ENCODE data around the gene UNCX.

DNA sequence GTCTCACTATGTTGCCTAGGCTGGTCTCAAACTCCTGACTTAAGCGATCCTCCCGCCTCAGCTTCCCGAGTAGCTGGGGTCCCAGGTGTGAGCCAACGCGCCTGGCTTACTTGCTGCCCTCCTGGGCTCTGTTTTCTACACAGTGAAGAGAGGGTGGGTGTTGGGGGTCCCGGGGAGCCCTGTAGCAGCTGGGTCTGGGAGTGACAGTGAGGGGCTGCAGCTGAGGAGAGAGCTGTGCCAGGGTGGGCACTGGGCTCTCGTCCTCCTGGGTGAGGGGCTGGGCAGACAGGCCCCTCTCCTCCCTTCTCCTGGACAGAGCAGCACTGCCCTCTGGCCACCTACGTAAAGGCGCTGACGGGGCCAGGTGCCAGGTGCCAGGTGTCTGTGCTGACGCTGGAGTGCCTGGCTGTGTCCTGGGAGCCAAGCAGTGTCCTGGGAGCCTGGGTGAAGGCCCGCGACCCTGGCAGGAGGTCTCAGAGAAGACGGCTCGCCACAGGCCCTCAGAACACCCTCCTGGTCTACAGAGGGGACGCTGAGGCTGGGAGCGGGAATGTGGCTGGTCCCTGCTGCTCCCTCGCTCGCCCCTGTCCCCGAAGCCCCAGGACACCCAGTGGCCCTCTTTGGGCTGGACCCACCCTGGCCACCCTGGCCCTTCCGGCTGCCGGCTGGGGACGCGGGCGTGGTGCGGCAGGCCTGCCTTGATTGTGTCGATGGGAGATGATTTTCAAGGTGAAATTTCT, 35.6 kb downstream of the UNCX start:
- TF ChIP-seq, protein P1, sequence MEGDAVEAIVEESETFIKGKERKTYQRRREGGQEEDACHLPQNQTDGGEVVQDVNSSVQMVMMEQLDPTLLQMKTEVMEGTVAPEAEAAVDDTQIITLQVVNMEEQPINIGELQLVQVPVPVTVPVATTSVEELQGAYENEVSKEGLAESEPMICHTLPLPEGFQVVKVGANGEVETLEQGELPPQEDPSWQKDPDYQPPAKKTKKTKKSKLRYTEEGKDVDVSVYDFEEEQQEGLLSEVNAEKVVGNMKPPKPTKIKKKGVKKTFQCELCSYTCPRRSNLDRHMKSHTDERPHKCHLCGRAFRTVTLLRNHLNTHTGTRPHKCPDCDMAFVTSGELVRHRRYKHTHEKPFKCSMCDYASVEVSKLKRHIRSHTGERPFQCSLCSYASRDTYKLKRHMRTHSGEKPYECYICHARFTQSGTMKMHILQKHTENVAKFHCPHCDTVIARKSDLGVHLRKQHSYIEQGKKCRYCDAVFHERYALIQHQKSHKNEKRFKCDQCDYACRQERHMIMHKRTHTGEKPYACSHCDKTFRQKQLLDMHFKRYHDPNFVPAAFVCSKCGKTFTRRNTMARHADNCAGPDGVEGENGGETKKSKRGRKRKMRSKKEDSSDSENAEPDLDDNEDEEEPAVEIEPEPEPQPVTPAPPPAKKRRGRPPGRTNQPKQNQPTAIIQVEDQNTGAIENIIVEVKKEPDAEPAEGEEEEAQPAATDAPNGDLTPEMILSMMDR (conservative IDR thresholded peaks at IDR 0.05; ENCODE audit: low read length), result no peak
- TF ChIP-seq EZH2phosphoT487 (IDR thresholded peaks at IDR 0.05; ENCODE audit: borderline replicate concordance), result no peak
